H9 (cell line): ENCODE data around the gene ST6GALNAC3. TPM values are rescaled to one million over a fixed set of nuclear protein-coding genes. Genes with fewer than 3 reads are reported as not detected.

Experiments
- DNase-seq: peaks from one replicate; pipeline ENCODE4 v3.0.0-alpha.2; 2017
- H2AFZ ChIP-seq: one replicate; pipeline ENCODE4 v1.6.1; 2013; ENCODE audit warnings: mild to moderate bottlenecking, low read length, control low read depth, moderate library complexity
- H2AK5ac ChIP-seq: 2 replicates; pipeline ENCODE4 v1.6.1; 2013; ENCODE audit warnings: low read length, control low read depth, mixed read lengths; ENCODE audit not compliant: insufficient read length
- H2BK120ac ChIP-seq: one replicate; pipeline ENCODE4 v1.6.1; 2013; ENCODE audit warnings: low read depth, mild to moderate bottlenecking, low read length, control low read depth, inconsistent platforms; ENCODE audit not compliant: poor library complexity, severe bottlenecking
- H2BK12ac ChIP-seq: 2 replicates; pipeline ENCODE4 v1.6.1; 2013; ENCODE audit warnings: low read length, control low read depth, mixed read lengths, low read depth; ENCODE audit not compliant: insufficient read length
- H2BK15ac ChIP-seq: 2 replicates; pipeline ENCODE4 v1.6.1; 2013; ENCODE audit warnings: low read depth, low read length, control low read depth
- H2BK20ac ChIP-seq: one replicate; pipeline ENCODE4 v1.6.1; 2013; ENCODE audit warnings: low read depth, mild to moderate bottlenecking, low read length, control low read depth, inconsistent platforms; ENCODE audit not compliant: poor library complexity, severe bottlenecking
- H2BK5ac ChIP-seq: 2 replicates; pipeline ENCODE4 v1.6.1; 2013; ENCODE audit warnings: low read length, control low read depth, mixed read lengths; ENCODE audit not compliant: insufficient read length
- H3K14ac ChIP-seq: 2 replicates; pipeline ENCODE4 v1.6.1; 2013; ENCODE audit warnings: low read length, control low read depth; ENCODE audit not compliant: insufficient read depth
- H3K18ac ChIP-seq: 2 replicates; pipeline ENCODE4 v1.6.1; 2013; ENCODE audit warnings: low read depth, mild to moderate bottlenecking, mixed read lengths, low read length, control low read depth; ENCODE audit not compliant: insufficient read length
- H3K23ac ChIP-seq: 2 replicates; pipeline ENCODE4 v1.6.1; 2013; ENCODE audit warnings: low read length, control low read depth, mixed read lengths, low read depth; ENCODE audit not compliant: insufficient read length
- H3K23me2 ChIP-seq: 2 replicates; pipeline ENCODE4 v1.6.1; 2013; ENCODE audit warnings: low read depth, mild to moderate bottlenecking, mixed read lengths, low read length, control low read depth; ENCODE audit not compliant: insufficient read length, poor library complexity, severe bottlenecking
- H3K27ac ChIP-seq: 2 replicates; pipeline ENCODE4 v1.5.1; 2013; ENCODE audit warnings: low read length, control low read depth, mixed read lengths, low read depth; ENCODE audit not compliant: insufficient read length
- H3K27me3 ChIP-seq: 2 replicates; pipeline ENCODE4 v1.6.1; 2013; ENCODE audit warnings: low read length, control low read depth, inconsistent platforms; ENCODE audit not compliant: insufficient read depth
- H3K4ac ChIP-seq: 2 replicates; pipeline ENCODE4 v1.6.1; 2013; ENCODE audit warnings: low read depth, mild to moderate bottlenecking, control low read depth, inconsistent platforms, low read length, moderate library complexity
- H3K4me1 ChIP-seq: 2 replicates; pipeline ENCODE4 v1.6.1; 2013; ENCODE audit warnings: low read length, control low read depth, inconsistent platforms; ENCODE audit not compliant: insufficient read depth
- H3K4me2 ChIP-seq: 2 replicates; pipeline ENCODE4 v1.6.1; 2013; ENCODE audit warnings: low read length, control low read depth, mixed read lengths; ENCODE audit not compliant: insufficient read length, insufficient read depth
- H3K56ac ChIP-seq: 2 replicates; pipeline ENCODE4 v1.6.1; 2013; ENCODE audit warnings: low read depth, mild to moderate bottlenecking, mixed read lengths, low read length, control low read depth; ENCODE audit not compliant: insufficient read length
- H3K79me1 ChIP-seq: 2 replicates; pipeline ENCODE4 v1.6.1; 2013; ENCODE audit warnings: low read depth, mild to moderate bottlenecking, moderate library complexity, low read length, control low read depth, inconsistent platforms; ENCODE audit not compliant: insufficient read depth, poor library complexity, severe bottlenecking
- H3K79me2 ChIP-seq: 2 replicates; pipeline ENCODE4 v1.6.1; 2013; ENCODE audit warnings: low read length, control low read depth, inconsistent platforms; ENCODE audit not compliant: insufficient read depth
- H3K9ac ChIP-seq: 2 replicates; pipeline ENCODE4 v1.6.1; 2013; ENCODE audit warnings: low read length, control low read depth, mixed read lengths; ENCODE audit not compliant: insufficient read length; ENCODE audit errors: extremely low read depth
- H3K9me3 ChIP-seq: one replicate; pipeline ENCODE4 v1.6.1; 2013; ENCODE audit warnings: low read depth, low read length, inconsistent platforms; ENCODE audit not compliant: control insufficient read depth
- H3T11ph ChIP-seq: one replicate; pipeline ENCODE4 v1.6.1; 2013; ENCODE audit warnings: mild to moderate bottlenecking, low read length, control low read depth, inconsistent platforms
- H4K20me1 ChIP-seq: one replicate; pipeline ENCODE4 v1.6.1; 2013; ENCODE audit not compliant: control insufficient read depth, insufficient read length, insufficient read depth
- H4K5ac ChIP-seq: 2 replicates; pipeline ENCODE4 v1.6.1; 2013; ENCODE audit warnings: low read depth, mild to moderate bottlenecking, mixed read lengths, low read length, control low read depth; ENCODE audit not compliant: insufficient read length
- H4K8ac ChIP-seq: replicated peaks from 2 replicates; pipeline ENCODE4 v1.6.1; 2013; ENCODE audit warnings: low read length, control low read depth, mixed read lengths, low read depth; ENCODE audit not compliant: insufficient read length
- H4K91ac ChIP-seq: 2 replicates; pipeline ENCODE4 v1.6.1; 2013; ENCODE audit warnings: low read depth, mild to moderate bottlenecking, moderate library complexity, mixed read lengths, low read length, control low read depth; ENCODE audit not compliant: insufficient read length
- H3K27ac Mint-ChIP-seq, 3 experiments: 2 replicates in 2 of 3; 3 replicates in 1 of 3; pipeline ENCODE4 v1.8.0; 2020 to 2021; ENCODE audit warnings: mixed read lengths in 3 of 3, mild to moderate bottlenecking in 1 of 3, moderate library complexity in 1 of 3
- H3K27me3 Mint-ChIP-seq: 2 replicates; pipeline ENCODE4 v1.8.0; 2021; ENCODE audit warnings: low read depth, mild to moderate bottlenecking, moderate library complexity, mixed read lengths
- H3K36me3 Mint-ChIP-seq, 3 experiments: 2 replicates in 2 of 3; 3 replicates in 1 of 3; pipeline ENCODE4 v1.8.0; 2020 to 2021; ENCODE audit warnings: low read depth in 3 of 3, mixed read lengths in 3 of 3; ENCODE audit not compliant: insufficient read depth in 1 of 3
- H3K4me1 Mint-ChIP-seq, 2 experiments: 2 replicates each; pipeline ENCODE4 v1.8.0; 2020; ENCODE audit warnings: mixed read lengths in 2 of 2
- H3K4me3 Mint-ChIP-seq, 2 experiments: 2 replicates in 1 of 2; 3 replicates in 1 of 2; pipeline ENCODE4 v1.8.0; 2020 to 2021; ENCODE audit warnings: mild to moderate bottlenecking in 2 of 2, mixed read lengths in 2 of 2, moderate library complexity in 1 of 2
- H3K9me3 Mint-ChIP-seq, 2 experiments: 2 replicates in 1 of 2; 3 replicates in 1 of 2; pipeline ENCODE4 v1.8.0; 2020; ENCODE audit warnings: mild to moderate bottlenecking in 2 of 2, mixed read lengths in 2 of 2, moderate library complexity in 1 of 2
- WGBS: extraction: QIAGEN DNeasy Blood & Tissue Kit; methylation state at CpG from one replicate; pipeline ENCODE4 v1.1.7; 2013; ENCODE audit warnings: missing lambda C conversion rate, low lambda C conversion rate, mixed read lengths; ENCODE audit not compliant: insufficient read length; ENCODE audit errors: extremely low coverage; 5-methylcytosine and 5-hydroxymethylcytosine counted together
- total RNA-seq: library from RNA; stranded (reverse); gene quantifications from 2 replicates; pipeline ENCODE4 v1.2.1, GENCODE V29; 2021
- TF ChIP-seq, protein P1 (sequence below): fragments of 200-600 bp; sonication (generic); conservative IDR thresholded peaks from 3 replicates; pipeline ENCODE4 v1.8.0; 2021; ENCODE audit warnings: antibody characterized with exemption, mild to moderate bottlenecking

The ST6GALNAC3 gene
- total RNA-seq, 1 experiment from 2014 or later, result 11.2 TPM

DNA sequence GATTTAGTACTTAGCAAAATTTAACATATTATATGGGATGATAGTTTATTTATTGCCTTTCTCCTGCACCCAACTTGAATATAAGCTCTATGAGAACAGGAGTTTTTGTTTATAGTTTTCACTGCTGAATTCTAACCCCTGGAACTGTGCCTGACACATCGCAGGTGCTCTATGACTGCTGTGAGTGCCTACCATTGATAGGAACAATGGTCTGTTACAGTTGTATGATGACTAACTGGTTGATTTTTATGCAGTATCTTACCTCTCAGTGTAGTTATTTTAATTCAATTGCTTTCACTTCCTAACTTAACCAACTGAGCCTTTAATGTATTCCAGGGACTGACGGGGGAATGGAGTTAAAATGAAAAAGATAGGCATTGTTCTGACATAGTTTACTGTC lies 336.0 kb downstream of the ST6GALNAC3 start:
- Mint-ChIP-seq H3K4me1 (peaks cover 10 to 12% of the 10 kb centered on the region in 2 experiments), H3K4me3 (no peak overlapping the region), H3K27me3 (peaks cover 7% of the 10 kb centered on the region), H3K9me3 (no peaks in the 10 kb centered on the region), H3K27ac (no peak overlapping the region), H3K36me3 (no peaks in the 10 kb centered on the region)
- Histone ChIP-seq H4K91ac (no peak overlapping the region), H2BK20ac (no peak overlapping the region), H3K4me1 (no peaks in the 10 kb centered on the region; the same call in 1 of the 2 replicates), H3K4me2 (no peak overlapping the region), H4K20me1 (no peaks in the 10 kb centered on the region), H4K8ac (no peak overlapping the region), H2BK120ac (no peak overlapping the region), H3K79me2 (no peaks in the 10 kb centered on the region), H3K18ac (no peak overlapping the region), H3K79me1 (no peaks in the 10 kb centered on the region), H3K9ac (no peak overlapping the region), H3K14ac (no peak overlapping the region), H3T11ph (no peak overlapping the region), H3K23me2 (no peaks in the 10 kb centered on the region), H3K27ac (no peak overlapping the region), H2BK15ac (no peak overlapping the region), H3K4ac (no peak overlapping the region), H4K5ac (no peak overlapping the region), H3K56ac (no peak overlapping the region), H2AK5ac (no peak overlapping the region), H2BK12ac (no peak overlapping the region), H2BK5ac (no peak overlapping the region), H2AFZ (no peak overlapping the region), H3K23ac (no peak overlapping the region), H3K9me3 (no peaks in the 10 kb centered on the region), H3K27me3 (no peaks in the 10 kb centered on the region)
- no CpG with 5 or more reads among the region's 2 CpGs for WGBS
- TF ChIP-seq, protein P1, sequence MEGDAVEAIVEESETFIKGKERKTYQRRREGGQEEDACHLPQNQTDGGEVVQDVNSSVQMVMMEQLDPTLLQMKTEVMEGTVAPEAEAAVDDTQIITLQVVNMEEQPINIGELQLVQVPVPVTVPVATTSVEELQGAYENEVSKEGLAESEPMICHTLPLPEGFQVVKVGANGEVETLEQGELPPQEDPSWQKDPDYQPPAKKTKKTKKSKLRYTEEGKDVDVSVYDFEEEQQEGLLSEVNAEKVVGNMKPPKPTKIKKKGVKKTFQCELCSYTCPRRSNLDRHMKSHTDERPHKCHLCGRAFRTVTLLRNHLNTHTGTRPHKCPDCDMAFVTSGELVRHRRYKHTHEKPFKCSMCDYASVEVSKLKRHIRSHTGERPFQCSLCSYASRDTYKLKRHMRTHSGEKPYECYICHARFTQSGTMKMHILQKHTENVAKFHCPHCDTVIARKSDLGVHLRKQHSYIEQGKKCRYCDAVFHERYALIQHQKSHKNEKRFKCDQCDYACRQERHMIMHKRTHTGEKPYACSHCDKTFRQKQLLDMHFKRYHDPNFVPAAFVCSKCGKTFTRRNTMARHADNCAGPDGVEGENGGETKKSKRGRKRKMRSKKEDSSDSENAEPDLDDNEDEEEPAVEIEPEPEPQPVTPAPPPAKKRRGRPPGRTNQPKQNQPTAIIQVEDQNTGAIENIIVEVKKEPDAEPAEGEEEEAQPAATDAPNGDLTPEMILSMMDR, result no peak
- DNase-seq, result no peak
